Measurements from ENCODE around the gene CD300LB. TPM values are rescaled to one million over a fixed set of nuclear protein-coding genes. Genes with fewer than 3 reads are reported as not detected.
"Not testable (repeated sequence)": the region's sequence is repeated elsewhere in the genome, so short reads cannot be mapped to it uniquely, and the experiment has no call there.

The CD300LB gene
- polyA plus RNA-seq, 2 of the 4 experiments (the other 2 are of a cell fraction): not detected

DNA sequence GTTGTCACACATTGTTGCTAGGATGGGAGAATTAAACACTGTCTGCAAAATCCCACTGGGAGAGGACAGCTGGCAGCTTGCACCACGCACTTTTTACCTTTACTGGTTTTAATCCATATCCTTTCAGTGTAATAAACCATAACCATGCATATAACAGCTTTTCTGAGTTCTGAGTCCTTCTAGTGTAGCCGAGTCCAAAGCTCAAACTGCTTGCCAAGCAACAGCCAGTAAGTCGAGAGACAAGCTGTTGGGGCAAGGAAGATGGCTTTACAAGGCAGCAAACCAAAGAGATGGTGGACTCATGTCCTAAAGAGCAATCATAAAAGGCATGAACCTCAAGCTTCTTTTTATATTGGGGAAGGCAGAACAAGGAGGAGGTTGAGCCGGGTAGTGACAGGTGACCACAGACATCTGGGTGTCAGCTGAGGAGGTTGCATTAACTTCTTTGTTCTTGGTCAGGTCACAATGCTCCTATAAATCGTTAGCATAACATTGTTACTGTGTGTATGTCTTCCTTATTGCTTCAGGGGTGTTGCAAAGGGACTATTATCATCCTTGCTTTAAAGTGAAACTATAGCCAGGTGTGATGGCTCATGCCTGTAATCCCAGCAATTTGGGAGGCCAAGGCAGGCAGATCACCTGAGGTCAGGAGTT lies 43.3 kb upstream of the CD300LB start:
- no peak for TF ChIP-seq ESRRA (IDR thresholded peaks at IDR 0.05; ENCODE audit: borderline replicate concordance, low read length)
- TF ChIP-seq, protein P1, sequence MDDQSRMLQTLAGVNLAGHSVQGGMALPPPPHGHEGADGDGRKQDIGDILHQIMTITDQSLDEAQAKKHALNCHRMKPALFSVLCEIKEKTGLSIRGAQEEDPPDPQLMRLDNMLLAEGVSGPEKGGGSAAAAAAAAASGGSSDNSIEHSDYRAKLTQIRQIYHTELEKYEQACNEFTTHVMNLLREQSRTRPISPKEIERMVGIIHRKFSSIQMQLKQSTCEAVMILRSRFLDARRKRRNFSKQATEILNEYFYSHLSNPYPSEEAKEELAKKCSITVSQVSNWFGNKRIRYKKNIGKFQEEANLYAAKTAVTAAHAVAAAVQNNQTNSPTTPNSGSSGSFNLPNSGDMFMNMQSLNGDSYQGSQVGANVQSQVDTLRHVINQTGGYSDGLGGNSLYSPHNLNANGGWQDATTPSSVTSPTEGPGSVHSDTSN (IDR thresholded peaks at IDR 0.05): no peak
- TF ChIP-seq RCOR1 (IDR thresholded peaks at IDR 0.05; ENCODE audit: low read depth, low read length): no peak
- no peak for TF ChIP-seq CBX2 (IDR thresholded peaks at IDR 0.05; ENCODE audit: borderline replicate concordance, low read depth)
- TF ChIP-seq MAZ (IDR thresholded peaks at IDR 0.05; ENCODE audit: borderline replicate concordance, low read depth, low read length): no peak
- TF ChIP-seq, protein P2, sequence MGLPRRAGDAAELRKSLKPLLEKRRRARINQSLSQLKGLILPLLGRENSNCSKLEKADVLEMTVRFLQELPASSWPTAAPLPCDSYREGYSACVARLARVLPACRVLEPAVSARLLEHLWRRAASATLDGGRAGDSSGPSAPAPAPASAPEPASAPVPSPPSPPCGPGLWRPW (IDR thresholded peaks at IDR 0.05): no peak
- 27% methylated on average over 5 of the region's 5 CpGs for WGBS (ENCODE audit: missing lambda C conversion rate)

DNA sequence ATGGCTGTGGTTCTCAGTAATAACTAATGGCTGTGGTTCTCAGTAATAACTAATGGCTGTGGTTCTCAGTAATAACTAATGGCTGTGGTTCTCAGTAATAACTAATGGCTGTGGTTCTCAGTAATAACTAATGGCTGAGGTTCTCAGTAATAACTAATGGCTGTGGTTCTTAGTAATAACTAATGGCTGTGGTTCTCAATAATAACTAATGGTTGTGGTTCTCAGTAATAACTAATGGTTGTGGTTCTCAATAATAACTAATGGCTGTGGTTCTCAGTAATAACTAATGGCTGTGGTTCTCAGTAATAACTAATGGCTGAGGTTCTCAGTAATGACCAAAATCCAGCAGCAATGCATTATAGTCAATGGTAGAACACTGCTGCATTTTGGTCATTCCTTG lies 42.4 kb upstream of the CD300LB start:
- DNase-seq (ENCODE audit: low read depth in 1 of 2, low spot score in 1 of 2); ATAC-seq; H3K27ac ChIP-seq; H3K4me3 ChIP-seq; H3K4me2 ChIP-seq; POLR2A ChIA-PET; FAIRE-seq; H3K9me3 ChIP-seq: not testable (repeated sequence)
- peaks cover 20% of the 10 kb centered on the region for H3K4me1 ChIP-seq
- CTCF ChIA-PET: interaction anchor here (0.9 to 4.8 kb wide), 6 partner anchors 16 to 162 kb away, joined by 3 to 25 read pairs (median 6); partner anchors contain the start of gene CD300LD

More for the DNA sequence above, 43.3 kb upstream of the CD300LB start:
- H3K4me1 ChIP-seq: peaks cover 10% of the 10 kb centered on the region
- no peak overlapping the region for H3K4me3 ChIP-seq
- ATAC-seq (no peak), DNase-seq (ENCODE audit: low read depth in 1 of 2, low spot score in 1 of 2) (no peak), FAIRE-seq (no peak)
- ChIA-PET POLR2A (no interaction called here), CTCF (interaction anchor here (0.5 to 8.7 kb wide), 6 partner anchors 8 to 188 kb away, joined by 3 to 53 read pairs (median 6); partner anchors contain the start of gene CD300H)
- H3K27ac ChIP-seq: no peak overlapping the region
- H3K4me2 ChIP-seq: no peak overlapping the region
- H3K9me3 ChIP-seq: no peaks in the 10 kb centered on the region

DNA sequence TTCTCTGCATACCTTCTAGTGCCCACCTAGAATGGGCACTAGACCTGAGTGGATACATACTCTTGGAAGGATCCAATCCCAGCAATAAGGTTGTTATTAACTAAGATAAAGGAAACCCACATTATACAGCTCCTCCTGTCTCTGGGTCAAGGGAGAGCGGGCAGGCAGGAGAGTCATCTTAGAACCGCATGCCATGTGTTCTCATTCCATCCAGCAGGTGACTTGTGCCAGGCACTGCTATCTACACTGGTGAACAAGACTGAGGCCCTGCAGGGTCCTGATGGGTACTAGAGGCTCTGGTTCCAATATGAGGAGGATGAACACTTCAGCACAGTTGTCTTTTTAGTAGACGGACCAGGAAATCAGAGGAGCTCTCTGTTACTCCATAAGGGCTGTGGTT lies 41.9 kb upstream of the CD300LB start:
- ATAC-seq (peak; percentile 9 to 32; a peak in 2 of 6 replicates), FAIRE-seq (no peak), DNase-seq (ENCODE audit: low read depth in 1 of 2, low spot score in 1 of 2) (peak in 1 of 2 experiments; percentile 46)
- ChIA-PET CTCF (interaction anchor here (0.7 to 4.8 kb wide), 9 partner anchors 10 to 163 kb away, joined by 3 to 25 read pairs (median 3); partner anchors contain the start of gene CD300LD), POLR2A (no interaction called here)
- H3K9me3 ChIP-seq: no peaks in the 10 kb centered on the region; the same call in 2 of the 3 replicates
- peaks cover 24% of the 10 kb centered on the region for H3K4me1 ChIP-seq
- no peak overlapping the region; a peak in 1 of 6 replicates for H3K27ac ChIP-seq
- WGBS (ENCODE audit: missing lambda C conversion rate): 80% methylated on average over 3 of the region's 3 CpGs
- no peak overlapping the region for H3K4me3 ChIP-seq
- no peak overlapping the region for H3K4me2 ChIP-seq
- TF ChIP-seq, protein P3, sequence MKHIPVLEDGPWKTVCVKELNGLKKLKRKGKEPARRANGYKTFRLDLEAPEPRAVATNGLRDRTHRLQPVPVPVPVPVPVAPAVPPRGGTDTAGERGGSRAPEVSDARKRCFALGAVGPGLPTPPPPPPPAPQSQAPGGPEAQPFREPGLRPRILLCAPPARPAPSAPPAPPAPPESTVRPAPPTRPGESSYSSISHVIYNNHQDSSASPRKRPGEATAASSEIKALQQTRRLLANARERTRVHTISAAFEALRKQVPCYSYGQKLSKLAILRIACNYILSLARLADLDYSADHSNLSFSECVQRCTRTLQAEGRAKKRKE (CRISPR knock-in tag; IDR thresholded peaks at IDR 0.05; ENCODE audit: low read depth): no peak
- no peak for TF ChIP-seq POLR2AphosphoS2 (conservative IDR thresholded peaks at IDR 0.05; ENCODE audit: low read length)
- TF ChIP-seq EHMT2 (IDR thresholded peaks at IDR 0.05; ENCODE audit: low read depth): no peak
- no peak for TF ChIP-seq MYC (IDR thresholded peaks at IDR 0.05; ENCODE audit: borderline replicate concordance, low read length)
- TF ChIP-seq, protein P4, sequence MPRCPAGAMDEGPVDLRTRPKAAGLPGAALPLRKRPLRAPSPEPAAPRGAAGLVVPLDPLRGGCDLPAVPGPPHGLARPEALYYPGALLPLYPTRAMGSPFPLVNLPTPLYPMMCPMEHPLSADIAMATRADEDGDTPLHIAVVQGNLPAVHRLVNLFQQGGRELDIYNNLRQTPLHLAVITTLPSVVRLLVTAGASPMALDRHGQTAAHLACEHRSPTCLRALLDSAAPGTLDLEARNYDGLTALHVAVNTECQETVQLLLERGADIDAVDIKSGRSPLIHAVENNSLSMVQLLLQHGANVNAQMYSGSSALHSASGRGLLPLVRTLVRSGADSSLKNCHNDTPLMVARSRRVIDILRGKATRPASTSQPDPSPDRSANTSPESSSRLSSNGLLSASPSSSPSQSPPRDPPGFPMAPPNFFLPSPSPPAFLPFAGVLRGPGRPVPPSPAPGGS (IDR thresholded peaks at IDR 0.05): no peak
- TF ChIP-seq HOXA7 (CRISPR knock-in tag; IDR thresholded peaks at IDR 0.05): no peak
- no peak for TF ChIP-seq EP300 (IDR thresholded peaks at IDR 0.05)
- TF ChIP-seq JUN (IDR thresholded peaks at IDR 0.05): no peak
- TF ChIP-seq NFE2L2 (conservative IDR thresholded peaks at IDR 0.05; ENCODE audit: low read length): no peak
- TF ChIP-seq, protein P5, sequence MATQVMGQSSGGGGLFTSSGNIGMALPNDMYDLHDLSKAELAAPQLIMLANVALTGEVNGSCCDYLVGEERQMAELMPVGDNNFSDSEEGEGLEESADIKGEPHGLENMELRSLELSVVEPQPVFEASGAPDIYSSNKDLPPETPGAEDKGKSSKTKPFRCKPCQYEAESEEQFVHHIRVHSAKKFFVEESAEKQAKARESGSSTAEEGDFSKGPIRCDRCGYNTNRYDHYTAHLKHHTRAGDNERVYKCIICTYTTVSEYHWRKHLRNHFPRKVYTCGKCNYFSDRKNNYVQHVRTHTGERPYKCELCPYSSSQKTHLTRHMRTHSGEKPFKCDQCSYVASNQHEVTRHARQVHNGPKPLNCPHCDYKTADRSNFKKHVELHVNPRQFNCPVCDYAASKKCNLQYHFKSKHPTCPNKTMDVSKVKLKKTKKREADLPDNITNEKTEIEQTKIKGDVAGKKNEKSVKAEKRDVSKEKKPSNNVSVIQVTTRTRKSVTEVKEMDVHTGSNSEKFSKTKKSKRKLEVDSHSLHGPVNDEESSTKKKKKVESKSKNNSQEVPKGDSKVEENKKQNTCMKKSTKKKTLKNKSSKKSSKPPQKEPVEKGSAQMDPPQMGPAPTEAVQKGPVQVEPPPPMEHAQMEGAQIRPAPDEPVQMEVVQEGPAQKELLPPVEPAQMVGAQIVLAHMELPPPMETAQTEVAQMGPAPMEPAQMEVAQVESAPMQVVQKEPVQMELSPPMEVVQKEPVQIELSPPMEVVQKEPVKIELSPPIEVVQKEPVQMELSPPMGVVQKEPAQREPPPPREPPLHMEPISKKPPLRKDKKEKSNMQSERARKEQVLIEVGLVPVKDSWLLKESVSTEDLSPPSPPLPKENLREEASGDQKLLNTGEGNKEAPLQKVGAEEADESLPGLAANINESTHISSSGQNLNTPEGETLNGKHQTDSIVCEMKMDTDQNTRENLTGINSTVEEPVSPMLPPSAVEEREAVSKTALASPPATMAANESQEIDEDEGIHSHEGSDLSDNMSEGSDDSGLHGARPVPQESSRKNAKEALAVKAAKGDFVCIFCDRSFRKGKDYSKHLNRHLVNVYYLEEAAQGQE (IDR thresholded peaks at IDR 0.05): no peak
- TF ChIP-seq NPAS2 (CRISPR knock-in tag; IDR thresholded peaks at IDR 0.05; ENCODE audit: borderline replicate concordance): no peak
- TF ChIP-seq CHD2 (IDR thresholded peaks at IDR 0.05; ENCODE audit: low read length, partially characterized antibody): no peak
- TF ChIP-seq POLR2A (IDR thresholded peaks at IDR 0.05; ENCODE audit: low read length): no peak
- TF ChIP-seq, protein P6, sequence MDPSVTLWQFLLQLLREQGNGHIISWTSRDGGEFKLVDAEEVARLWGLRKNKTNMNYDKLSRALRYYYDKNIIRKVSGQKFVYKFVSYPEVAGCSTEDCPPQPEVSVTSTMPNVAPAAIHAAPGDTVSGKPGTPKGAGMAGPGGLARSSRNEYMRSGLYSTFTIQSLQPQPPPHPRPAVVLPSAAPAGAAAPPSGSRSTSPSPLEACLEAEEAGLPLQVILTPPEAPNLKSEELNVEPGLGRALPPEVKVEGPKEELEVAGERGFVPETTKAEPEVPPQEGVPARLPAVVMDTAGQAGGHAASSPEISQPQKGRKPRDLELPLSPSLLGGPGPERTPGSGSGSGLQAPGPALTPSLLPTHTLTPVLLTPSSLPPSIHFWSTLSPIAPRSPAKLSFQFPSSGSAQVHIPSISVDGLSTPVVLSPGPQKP (IDR thresholded peaks at IDR 0.05; ENCODE audit: low read depth, low read length): no peak
- TF ChIP-seq RNF2 (IDR thresholded peaks at IDR 0.05; ENCODE audit: borderline replicate concordance, low read depth): no peak
- no peak for TF ChIP-seq CBX2 (IDR thresholded peaks at IDR 0.05; ENCODE audit: borderline replicate concordance, low read depth)
- TF ChIP-seq RAD21 (conservative IDR thresholded peaks at IDR 0.05 in 1 of 2, IDR thresholded peaks at IDR 0.05 in 1 of 2): no peak
- TF ChIP-seq JUNB (IDR thresholded peaks at IDR 0.05): no peak
- no peak for TF ChIP-seq ESRRA (IDR thresholded peaks at IDR 0.05; ENCODE audit: borderline replicate concordance, low read length)
- no peak for TF ChIP-seq MAZ (IDR thresholded peaks at IDR 0.05; ENCODE audit: borderline replicate concordance, low read depth, low read length)

Measured in A549 (cell line).